ENCODE results near the gene PLPPR3. TPM values are rescaled to one million over a fixed set of nuclear protein-coding genes. Genes with fewer than 3 reads are reported as not detected.

PLPPR3 gene
- total RNA-seq, 1 experiment from 2014 or later, result 7.5 TPM

- peak; percentile 73 for DNase-seq (ENCODE audit: low spot score)
Measured at GRCh38 chr19:797528-798414, 24.0 kb downstream of the PLPPR3 start.

DNA sequence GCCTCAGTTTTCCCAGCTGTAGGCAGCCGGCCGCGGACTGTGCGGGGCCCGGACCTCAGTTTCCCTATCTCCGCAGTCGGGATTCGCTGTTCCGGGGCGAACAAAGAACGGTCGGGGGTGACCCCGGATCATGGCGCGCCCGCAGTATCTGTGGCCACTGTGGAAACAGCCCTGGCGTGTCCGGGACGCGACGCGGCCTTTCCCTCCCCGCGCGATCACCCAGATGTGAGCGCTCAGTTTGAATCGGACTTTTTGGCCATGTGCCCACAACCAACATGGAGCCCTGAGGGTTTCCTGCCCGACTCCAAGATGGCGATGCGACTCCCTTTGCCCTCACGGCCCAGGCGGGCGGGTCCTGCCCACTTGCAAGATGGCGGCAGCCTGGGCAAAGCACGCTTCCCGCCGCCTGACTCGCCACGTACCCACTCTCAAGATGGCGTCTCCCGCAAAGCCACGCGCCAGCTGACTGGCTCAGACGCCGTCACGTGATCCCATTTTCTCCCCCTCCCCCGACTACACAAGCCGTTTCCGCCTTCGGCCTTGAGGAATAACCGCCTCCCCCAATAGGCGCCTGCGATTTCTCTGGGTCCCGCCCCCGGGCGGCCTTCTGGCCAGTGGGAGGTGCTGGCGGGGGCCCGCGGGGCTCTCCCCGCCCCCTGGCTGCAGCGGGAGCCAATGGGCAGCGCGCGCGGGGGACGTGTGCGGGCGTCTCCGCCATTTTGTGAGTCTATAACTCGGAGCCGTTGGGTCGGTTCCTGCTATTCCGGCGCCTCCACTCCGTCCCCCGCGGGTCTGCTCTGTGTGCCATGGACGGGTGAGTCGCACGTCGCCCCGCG is 24.8 kb downstream of the PLPPR3 start, which contains the start of gene PTBP1:
TSS of gene PTBP1 (plus strand) at position 761 of the 836 bp plus-strand sequence. CDS start at position 807, 46 bp downstream.
- DNase-seq (ENCODE audit: low spot score), result peak; percentile 100

- no peak for DNase-seq (ENCODE audit: low spot score)
Measured at GRCh38 chr19:795691-796581, 25.8 kb downstream of the PLPPR3 start.

DNA sequence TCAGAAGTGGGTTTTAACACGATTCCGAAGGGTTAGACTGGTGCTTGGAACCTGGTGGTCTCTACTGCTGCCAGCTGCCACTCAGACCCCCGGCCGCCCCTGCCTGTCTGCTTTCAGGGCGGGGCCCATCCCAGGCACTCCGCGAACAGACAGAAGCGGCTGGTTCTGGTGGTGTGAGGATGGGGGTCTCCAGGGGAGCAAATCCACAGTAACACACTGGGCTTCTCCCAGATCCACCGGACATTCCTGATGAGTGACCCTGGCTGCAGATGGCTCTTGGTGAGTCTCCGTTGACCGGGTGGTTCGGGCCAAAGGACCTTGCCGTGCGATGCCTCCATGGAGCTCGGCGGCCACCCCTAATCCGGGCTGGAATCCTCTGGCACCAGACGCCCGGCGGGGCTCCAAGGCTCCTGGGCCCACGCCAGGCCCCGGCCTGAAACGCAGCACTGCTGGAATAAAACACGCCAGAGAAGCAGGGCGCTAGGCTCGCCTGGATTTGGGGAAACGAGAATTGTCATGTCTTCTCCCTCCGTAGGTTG is 26.6 kb downstream of the PLPPR3 start:
- no peak for DNase-seq (ENCODE audit: low spot score)

- DNase-seq (ENCODE audit: low spot score), result no peak
Measured at GRCh38 chr19:793806-794205, 27.9 kb downstream of the PLPPR3 start.

- no peak for DNase-seq (ENCODE audit: low spot score)
Measured at GRCh38 chr19:792306-792885, 29.4 kb downstream of the PLPPR3 start.

- no peak for DNase-seq (ENCODE audit: low spot score)
Measured at GRCh38 chr19:791567-792305, 30.0 kb downstream of the PLPPR3 start.

GRCh38 chr19:791007-791566 is 30.7 kb downstream of the PLPPR3 start:
- DNase-seq (ENCODE audit: low spot score), result no peak

- no peak for DNase-seq (ENCODE audit: low spot score)
Measured at GRCh38 chr19:789701-790060, 32.1 kb downstream of the PLPPR3 start.

DNA sequence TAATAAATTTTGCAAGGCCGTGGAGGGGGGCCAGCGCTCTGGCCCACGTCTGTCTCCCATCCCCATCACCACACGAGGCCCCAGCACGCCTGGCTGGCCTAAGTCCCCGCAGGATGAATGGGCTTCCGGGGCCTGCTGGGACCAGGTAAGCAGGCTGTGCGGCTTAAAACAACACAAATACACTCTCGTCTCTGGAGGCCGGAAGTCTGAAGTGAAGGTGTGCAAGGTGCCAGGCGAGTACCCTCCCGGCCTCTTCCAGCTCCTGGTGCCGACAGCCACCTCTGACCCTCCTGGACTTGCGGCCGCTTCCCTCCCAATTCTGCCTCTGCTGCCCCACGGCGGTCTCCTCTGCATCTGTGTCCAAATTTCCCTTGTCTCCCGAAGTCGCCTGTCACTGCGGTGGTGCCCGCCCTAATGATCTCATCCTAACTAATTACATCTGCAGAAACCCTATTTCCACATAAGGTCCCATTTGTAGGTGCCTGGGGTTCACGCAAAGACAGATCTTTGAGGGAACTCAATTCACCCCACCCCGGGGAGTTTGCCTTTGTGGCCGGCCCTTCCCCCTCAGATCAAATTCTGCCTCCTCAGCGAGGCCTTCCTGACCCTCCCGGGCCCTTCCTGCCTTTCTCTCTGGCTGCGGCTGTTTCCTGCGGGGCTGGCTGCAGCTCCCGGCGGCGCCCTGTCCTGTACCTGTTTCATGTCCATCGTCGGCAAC is 32.6 kb downstream of the PLPPR3 start:
- DNase-seq (ENCODE audit: low spot score), result no peak

- DNase-seq (ENCODE audit: low spot score), result no peak
Measured at GRCh38 chr19:788686-788982, 33.1 kb downstream of the PLPPR3 start.

DNA sequence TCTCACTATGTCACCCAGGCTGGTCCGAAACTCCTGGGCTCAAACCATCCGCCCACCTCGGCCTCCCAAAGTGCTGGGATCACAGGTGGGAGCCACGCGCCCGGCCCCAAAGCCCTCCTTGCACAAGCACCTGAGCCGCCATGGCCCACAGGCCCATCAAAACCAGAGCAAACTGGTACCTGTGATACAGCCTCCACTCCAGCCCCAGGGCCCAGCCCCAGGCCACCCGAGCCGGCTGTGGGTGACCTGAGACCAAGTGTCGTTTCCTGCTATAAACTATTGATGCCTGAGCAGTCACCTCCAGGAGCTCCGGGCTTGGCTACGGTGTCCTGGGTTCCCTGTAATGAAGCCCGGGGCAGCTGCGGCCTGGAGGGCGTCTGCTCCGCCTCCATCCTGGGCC is 34.2 kb downstream of the PLPPR3 start:
- DNase-seq (ENCODE audit: low spot score), result no peak

GRCh38 chr19:784541-784940 is 37.2 kb downstream of the PLPPR3 start:
- DNase-seq (ENCODE audit: low spot score), result no peak

DNA sequence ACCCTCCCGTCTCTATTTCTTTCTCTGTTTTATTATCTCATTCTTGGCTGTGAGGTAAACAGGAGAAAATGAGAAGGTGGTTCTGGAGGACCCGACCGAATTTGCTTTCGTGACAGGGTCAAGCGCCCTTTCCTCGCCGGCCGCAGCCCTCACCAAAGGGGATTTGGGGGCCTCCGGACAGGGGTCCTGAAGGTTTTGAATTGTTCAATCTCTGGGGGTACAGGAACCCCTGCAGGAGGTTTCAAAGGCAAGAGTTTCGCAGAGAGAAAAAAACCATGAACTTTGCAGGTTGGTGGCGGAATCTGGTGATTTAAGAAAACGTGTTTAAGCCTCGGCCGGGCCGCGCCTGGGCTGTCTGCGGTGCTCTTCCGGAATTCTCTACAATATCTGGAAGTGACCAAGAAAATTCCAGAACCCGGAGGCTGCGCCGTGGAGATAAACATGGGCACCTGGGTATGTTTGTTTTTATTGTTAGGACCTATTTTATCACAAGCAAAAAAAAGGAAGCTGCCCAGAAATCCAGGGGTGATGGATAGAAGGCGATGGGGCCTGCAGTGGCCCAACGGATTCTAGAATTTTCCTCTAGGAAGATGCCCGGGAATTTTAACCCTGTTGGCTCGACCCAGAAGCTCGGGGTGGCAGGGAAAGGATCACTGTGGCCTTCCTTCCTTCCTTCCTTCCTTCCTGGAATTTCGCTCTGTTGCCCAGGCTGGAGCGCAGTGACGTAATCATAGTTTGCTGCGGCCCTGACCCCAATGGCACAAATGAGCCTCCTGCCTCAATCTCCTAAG is 38.7 kb downstream of the PLPPR3 start:
- peak; percentile 48 for DNase-seq (ENCODE audit: low spot score)

DNA sequence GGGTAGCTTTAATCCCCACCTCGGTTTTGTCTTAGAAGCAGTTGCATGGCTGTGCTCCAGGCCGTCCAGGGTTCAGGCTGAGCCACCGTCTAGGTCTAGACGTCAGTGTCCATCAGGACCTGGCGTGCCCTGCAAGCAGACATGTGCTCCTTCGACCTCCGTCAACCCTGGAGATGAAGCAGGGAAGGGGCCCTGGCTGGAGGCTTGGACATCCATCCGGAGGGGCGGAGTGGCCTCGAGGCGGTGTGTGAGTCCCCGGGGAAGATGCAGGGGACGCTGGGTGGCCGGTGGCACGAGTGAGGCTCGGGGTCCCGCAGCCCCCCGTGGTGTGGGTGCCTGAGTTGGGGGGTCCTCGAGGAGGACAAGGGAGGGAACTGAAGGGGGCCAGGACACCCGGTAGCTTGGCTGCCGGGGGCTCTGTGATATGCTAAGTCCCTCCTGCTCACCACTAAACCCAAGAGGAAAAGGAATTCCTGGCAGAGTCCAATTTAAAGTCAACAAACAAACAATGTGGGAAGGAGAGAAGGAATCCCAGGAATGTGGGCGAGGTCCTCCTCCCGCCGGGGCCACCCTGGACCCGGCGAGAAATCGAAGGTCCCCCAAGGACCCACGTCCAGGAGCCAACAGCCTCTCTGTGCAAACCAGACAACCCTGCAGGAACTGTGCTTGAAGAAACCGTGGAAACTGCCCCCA is 39.4 kb downstream of the PLPPR3 start:
- peak; percentile 94 for DNase-seq (ENCODE audit: low spot score)

GRCh38 chr19:781800-782184 is 40.0 kb downstream of the PLPPR3 start:
- DNase-seq (ENCODE audit: low spot score), result no peak

DNA sequence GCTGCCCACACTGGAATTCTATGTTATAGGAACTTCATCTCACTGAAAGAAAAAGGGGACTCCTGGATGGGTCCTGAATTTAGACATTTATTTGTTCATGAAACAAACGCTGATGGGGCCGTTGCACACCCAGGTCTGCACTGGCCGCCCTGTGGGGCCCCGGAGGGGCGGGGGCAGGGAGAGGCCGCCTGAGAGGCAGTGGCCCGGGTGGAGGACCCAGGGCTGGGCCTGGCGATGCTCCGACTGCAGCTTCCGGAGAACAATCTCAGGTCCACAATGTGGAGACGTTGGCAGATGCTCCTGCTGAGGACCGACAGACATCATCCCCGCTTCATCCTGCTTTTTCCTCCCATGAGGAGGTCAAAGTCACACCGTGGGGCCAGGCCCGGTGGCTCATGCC is 40.8 kb downstream of the PLPPR3 start:
- DNase-seq (ENCODE audit: low spot score), result no peak
